ENCODE measurements around the gene KIF7. TPM values are rescaled to one million over a fixed set of nuclear protein-coding genes. Genes with fewer than 3 reads are reported as not detected.

Gene KIF7
- polyA plus RNA-seq, 1 of the 3 experiments (the other 2 are of a cell fraction): 12.0 TPM

DNA sequence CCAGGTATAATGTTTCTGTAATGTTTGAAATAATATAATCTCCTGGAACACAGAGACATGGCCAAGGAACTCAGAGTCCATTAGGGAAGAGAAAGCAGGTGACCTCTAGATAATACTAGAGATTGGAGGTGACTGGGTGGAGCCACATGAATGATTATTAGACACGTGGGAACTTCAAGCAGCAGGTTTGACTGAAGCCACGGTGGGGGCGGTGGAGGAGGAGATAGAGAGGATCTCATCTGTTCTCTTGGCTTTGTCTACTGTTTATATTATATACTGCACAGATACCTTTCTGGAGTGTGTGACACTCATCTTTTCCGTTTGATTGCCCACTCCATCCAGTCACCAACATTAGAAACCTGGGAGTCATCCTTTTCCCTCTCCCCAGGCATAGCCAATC is 33.7 kb downstream of the KIF7 start:
- H3K79me2 ChIP-seq (ENCODE audit: insufficient read depth): no peaks in the 10 kb centered on the region; the same call in 1 of the 2 replicates
- H3K9me3 ChIP-seq: no peaks in the 10 kb centered on the region
- ChIA-PET CTCF (no interaction called here), POLR2A (interaction anchor here (0.6 kb wide), 1 partner anchor 111 kb away, joined by 3 read pairs; no protein-coding TSS in a partner anchor)
- no peak overlapping the region for H3K4me2 ChIP-seq
- H3K4me1 ChIP-seq (ENCODE audit: control insufficient read depth in 1 of 2, insufficient read depth in 2 of 2, low read depth in 1 of 2, low read length in 1 of 2): no peaks in the 10 kb centered on the region
- no peak overlapping the region for H3K9ac ChIP-seq
- no peak overlapping the region for H3K27ac ChIP-seq (ENCODE audit: low read depth in 2 of 2, low read length in 1 of 2)
- no peak overlapping the region for H3K4me3 ChIP-seq (ENCODE audit: low read depth in 2 of 2, low read length in 1 of 2)
- H3K27me3 ChIP-seq (ENCODE audit: insufficient read depth): no peaks in the 10 kb centered on the region
- H3K36me3 ChIP-seq (replicated peaks in 1 of 2; ENCODE audit: control insufficient read depth in 1 of 2, insufficient read depth in 2 of 2, low read length in 1 of 2): peaks cover 28 to 46% of the 10 kb centered on the region in 2 experiments
- H2AFZ ChIP-seq (ENCODE audit: low read depth): no peak overlapping the region
- no peaks in the 10 kb centered on the region for H4K20me1 ChIP-seq (ENCODE audit: insufficient read depth)
- no peak for DNase-seq
- 78% methylated on average over 4 of the region's 4 CpGs for WGBS (ENCODE audit: low lambda C conversion rate)
- peaks cover 4% of the 10 kb centered on the region for H3F3A ChIP-seq (replicated peaks; ENCODE audit: insufficient read depth)
- TF ChIP-seq, protein P1, sequence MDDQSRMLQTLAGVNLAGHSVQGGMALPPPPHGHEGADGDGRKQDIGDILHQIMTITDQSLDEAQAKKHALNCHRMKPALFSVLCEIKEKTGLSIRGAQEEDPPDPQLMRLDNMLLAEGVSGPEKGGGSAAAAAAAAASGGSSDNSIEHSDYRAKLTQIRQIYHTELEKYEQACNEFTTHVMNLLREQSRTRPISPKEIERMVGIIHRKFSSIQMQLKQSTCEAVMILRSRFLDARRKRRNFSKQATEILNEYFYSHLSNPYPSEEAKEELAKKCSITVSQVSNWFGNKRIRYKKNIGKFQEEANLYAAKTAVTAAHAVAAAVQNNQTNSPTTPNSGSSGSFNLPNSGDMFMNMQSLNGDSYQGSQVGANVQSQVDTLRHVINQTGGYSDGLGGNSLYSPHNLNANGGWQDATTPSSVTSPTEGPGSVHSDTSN (IDR thresholded peaks at IDR 0.05): no peak
- TF ChIP-seq FOXM1 (IDR thresholded peaks at IDR 0.05; ENCODE audit: low read depth) (no peak), SIN3A (IDR thresholded peaks at IDR 0.05; ENCODE audit: borderline replicate concordance, low read depth, low read length) (no peak), ELF1 (IDR thresholded peaks at IDR 0.05) (no peak), CHD2 (IDR thresholded peaks at IDR 0.05; ENCODE audit: low read length, partially characterized antibody) (no peak)
- H3K9me2 ChIP-seq: no peaks in the 10 kb centered on the region

DNA sequence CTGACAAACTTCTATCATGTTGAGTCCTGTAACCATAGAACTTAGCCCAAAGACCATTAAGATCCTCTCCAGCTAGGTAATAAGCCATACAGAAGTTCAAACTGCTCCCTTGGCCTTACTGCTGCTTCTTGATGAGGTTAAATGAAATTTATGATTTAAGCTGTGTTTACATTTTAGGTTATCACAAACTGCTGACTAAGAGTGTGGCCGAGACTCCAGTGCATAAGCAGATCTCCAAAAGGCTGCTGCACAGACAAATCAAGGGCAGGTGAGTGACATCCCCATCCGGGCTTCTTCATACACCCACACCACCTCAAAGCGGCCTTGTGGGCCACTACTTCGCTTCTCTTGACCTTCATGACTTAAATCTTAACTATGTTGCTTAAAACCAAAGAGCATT is 39.0 kb downstream of the KIF7 start:
- Histone ChIP-seq H3F3A (replicated peaks; ENCODE audit: insufficient read depth) (peaks cover 3% of the 10 kb centered on the region), H2AFZ (ENCODE audit: low read depth) (no peak overlapping the region), H3K36me3 (replicated peaks in 1 of 2; ENCODE audit: control insufficient read depth in 1 of 2, insufficient read depth in 2 of 2, low read length in 1 of 2) (peaks cover 21 to 70% of the 10 kb centered on the region in 2 experiments), H4K20me1 (ENCODE audit: insufficient read depth) (no peaks in the 10 kb centered on the region), H3K4me3 (ENCODE audit: low read depth in 2 of 2, low read length in 1 of 2) (no peak overlapping the region), H3K9me2 (no peaks in the 10 kb centered on the region), H3K4me2 (no peak overlapping the region), H3K27ac (ENCODE audit: low read depth in 2 of 2, low read length in 1 of 2) (no peak overlapping the region), H3K9ac (no peak overlapping the region), H3K27me3 (ENCODE audit: insufficient read depth) (no peaks in the 10 kb centered on the region), H3K79me2 (ENCODE audit: insufficient read depth) (peaks cover 4% of the 10 kb centered on the region; the same call in 1 of the 2 replicates), H3K9me3 (peaks cover 20% of the 10 kb centered on the region), H3K4me1 (ENCODE audit: control insufficient read depth in 1 of 2, insufficient read depth in 2 of 2, low read depth in 1 of 2, low read length in 1 of 2) (no peaks in the 10 kb centered on the region)
- 93% methylated on average over 4 of the region's 4 CpGs for WGBS (ENCODE audit: low lambda C conversion rate)
- ChIA-PET CTCF (interaction anchor here (1.0 to 1.1 kb wide), 2 partner anchors 9 to 31 kb away, joined by 3 read pairs; no protein-coding TSS in a partner anchor), POLR2A (no interaction called here)
- TF ChIP-seq RXRA (IDR thresholded peaks at IDR 0.05; ENCODE audit: borderline replicate concordance, low read depth): no peak
- no peak for TF ChIP-seq CHD2 (IDR thresholded peaks at IDR 0.05; ENCODE audit: low read length, partially characterized antibody)
- TF ChIP-seq, protein P2, sequence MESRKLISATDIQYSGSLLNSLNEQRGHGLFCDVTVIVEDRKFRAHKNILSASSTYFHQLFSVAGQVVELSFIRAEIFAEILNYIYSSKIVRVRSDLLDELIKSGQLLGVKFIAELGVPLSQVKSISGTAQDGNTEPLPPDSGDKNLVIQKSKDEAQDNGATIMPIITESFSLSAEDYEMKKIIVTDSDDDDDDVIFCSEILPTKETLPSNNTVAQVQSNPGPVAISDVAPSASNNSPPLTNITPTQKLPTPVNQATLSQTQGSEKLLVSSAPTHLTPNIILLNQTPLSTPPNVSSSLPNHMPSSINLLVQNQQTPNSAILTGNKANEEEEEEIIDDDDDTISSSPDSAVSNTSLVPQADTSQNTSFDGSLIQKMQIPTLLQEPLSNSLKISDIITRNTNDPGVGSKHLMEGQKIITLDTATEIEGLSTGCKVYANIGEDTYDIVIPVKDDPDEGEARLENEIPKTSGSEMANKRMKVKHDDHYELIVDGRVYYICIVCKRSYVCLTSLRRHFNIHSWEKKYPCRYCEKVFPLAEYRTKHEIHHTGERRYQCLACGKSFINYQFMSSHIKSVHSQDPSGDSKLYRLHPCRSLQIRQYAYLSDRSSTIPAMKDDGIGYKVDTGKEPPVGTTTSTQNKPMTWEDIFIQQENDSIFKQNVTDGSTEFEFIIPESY (IDR thresholded peaks at IDR 0.05; ENCODE audit: borderline replicate concordance, low read depth): no peak
- no peak for DNase-seq

DNA sequence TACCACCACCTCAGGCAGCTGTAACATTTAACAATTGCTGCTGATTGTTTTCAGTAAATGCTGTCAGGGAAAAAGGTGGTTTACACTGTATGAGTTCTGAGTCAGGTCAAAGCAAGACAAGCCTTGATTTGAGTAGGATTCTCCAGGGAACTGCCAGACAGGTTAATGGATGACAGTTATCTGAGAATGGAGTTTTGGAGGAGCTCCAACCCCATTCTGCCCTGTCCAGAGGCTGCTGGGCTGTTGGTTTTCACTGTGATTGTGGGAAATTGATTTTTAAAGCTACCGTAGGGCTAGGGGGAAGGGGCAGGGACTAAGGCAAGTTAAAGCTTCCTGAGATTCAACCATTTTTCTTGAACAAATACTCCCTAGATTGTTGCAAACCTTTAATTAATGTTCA is 40.1 kb downstream of the KIF7 start:
- Histone ChIP-seq H3K4me2 (no peak overlapping the region), H3K79me2 (ENCODE audit: insufficient read depth) (peaks cover 4% of the 10 kb centered on the region; the same call in 1 of the 2 replicates), H3K4me1 (ENCODE audit: control insufficient read depth in 1 of 2, insufficient read depth in 2 of 2, low read depth in 1 of 2, low read length in 1 of 2) (no peaks in the 10 kb centered on the region), H3K9me3 (peaks cover 29% of the 10 kb centered on the region), H3K27me3 (ENCODE audit: insufficient read depth) (no peaks in the 10 kb centered on the region), H3K27ac (ENCODE audit: low read depth in 2 of 2, low read length in 1 of 2) (no peak overlapping the region), H2AFZ (ENCODE audit: low read depth) (no peak overlapping the region), H4K20me1 (ENCODE audit: insufficient read depth) (no peaks in the 10 kb centered on the region), H3F3A (replicated peaks; ENCODE audit: insufficient read depth) (peaks cover 3% of the 10 kb centered on the region), H3K9ac (no peak overlapping the region), H3K9me2 (no peaks in the 10 kb centered on the region), H3K4me3 (ENCODE audit: low read depth in 2 of 2, low read length in 1 of 2) (no peak overlapping the region), H3K36me3 (replicated peaks in 1 of 2; ENCODE audit: control insufficient read depth in 1 of 2, insufficient read depth in 2 of 2, low read length in 1 of 2) (peaks cover 31 to 75% of the 10 kb centered on the region in 2 experiments)
- WGBS (ENCODE audit: low lambda C conversion rate): 86% methylated on average over 1 of the region's 1 CpG
- ChIA-PET POLR2A (no interaction called here), CTCF (interaction anchor here (1.0 to 1.4 kb wide), 2 partner anchors 31 to 32 kb away, joined by 3 read pairs; no protein-coding TSS in a partner anchor)
- DNase-seq: no peak
- TF ChIP-seq, protein P3, sequence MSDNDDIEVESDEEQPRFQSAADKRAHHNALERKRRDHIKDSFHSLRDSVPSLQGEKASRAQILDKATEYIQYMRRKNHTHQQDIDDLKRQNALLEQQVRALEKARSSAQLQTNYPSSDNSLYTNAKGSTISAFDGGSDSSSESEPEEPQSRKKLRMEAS (IDR thresholded peaks at IDR 0.05; ENCODE audit: low read depth): no peak
- TF ChIP-seq FOXJ3 (CRISPR knock-in tag; IDR thresholded peaks at IDR 0.05): no peak
- TF ChIP-seq, protein P4, sequence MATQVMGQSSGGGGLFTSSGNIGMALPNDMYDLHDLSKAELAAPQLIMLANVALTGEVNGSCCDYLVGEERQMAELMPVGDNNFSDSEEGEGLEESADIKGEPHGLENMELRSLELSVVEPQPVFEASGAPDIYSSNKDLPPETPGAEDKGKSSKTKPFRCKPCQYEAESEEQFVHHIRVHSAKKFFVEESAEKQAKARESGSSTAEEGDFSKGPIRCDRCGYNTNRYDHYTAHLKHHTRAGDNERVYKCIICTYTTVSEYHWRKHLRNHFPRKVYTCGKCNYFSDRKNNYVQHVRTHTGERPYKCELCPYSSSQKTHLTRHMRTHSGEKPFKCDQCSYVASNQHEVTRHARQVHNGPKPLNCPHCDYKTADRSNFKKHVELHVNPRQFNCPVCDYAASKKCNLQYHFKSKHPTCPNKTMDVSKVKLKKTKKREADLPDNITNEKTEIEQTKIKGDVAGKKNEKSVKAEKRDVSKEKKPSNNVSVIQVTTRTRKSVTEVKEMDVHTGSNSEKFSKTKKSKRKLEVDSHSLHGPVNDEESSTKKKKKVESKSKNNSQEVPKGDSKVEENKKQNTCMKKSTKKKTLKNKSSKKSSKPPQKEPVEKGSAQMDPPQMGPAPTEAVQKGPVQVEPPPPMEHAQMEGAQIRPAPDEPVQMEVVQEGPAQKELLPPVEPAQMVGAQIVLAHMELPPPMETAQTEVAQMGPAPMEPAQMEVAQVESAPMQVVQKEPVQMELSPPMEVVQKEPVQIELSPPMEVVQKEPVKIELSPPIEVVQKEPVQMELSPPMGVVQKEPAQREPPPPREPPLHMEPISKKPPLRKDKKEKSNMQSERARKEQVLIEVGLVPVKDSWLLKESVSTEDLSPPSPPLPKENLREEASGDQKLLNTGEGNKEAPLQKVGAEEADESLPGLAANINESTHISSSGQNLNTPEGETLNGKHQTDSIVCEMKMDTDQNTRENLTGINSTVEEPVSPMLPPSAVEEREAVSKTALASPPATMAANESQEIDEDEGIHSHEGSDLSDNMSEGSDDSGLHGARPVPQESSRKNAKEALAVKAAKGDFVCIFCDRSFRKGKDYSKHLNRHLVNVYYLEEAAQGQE (IDR thresholded peaks at IDR 0.05; ENCODE audit: low read depth, low read length): no peak
- TF ChIP-seq GABPA (IDR thresholded peaks at IDR 0.05; ENCODE audit: low read depth): no peak
- no peak for TF ChIP-seq NRF1 (IDR thresholded peaks at IDR 0.05; ENCODE audit: low read depth, low read length)
- TF ChIP-seq TCF12 (IDR thresholded peaks at IDR 0.05): no peak
- TF ChIP-seq ELF1 (IDR thresholded peaks at IDR 0.05): no peak
- TF ChIP-seq POLR2AphosphoS5 (IDR thresholded peaks at IDR 0.05; ENCODE audit: low read depth, low read length): no peak
- no peak for TF ChIP-seq TEAD4 (IDR thresholded peaks at IDR 0.05; ENCODE audit: borderline replicate concordance, insufficient read depth)

Measured in SK-N-SH (cell line).